Kidney (tissue), 14 donors: ENCODE data around the gene SSTR1. TPM values are rescaled to one million over a fixed set of nuclear protein-coding genes. Genes with fewer than 3 reads are reported as not detected.

Experiments used
- DNase-seq, 5 donors: peaks; one replicate each; pipeline ENCODE4 v3.0.0-alpha.2; 2013 to 2020
- FAIRE-seq: peaks from 2 replicates; lab custom pipeline; 2012; peaks lifted over from hg19 to GRCh38; lab: Jason Lieb, UNC
- H3K27ac ChIP-seq, 2 donors: one replicate each; pipeline ENCODE4 v1.7.0; 2013; ENCODE audit warnings: low read depth in 2 of 2, low read length in 2 of 2, inconsistent platforms in 1 of 2
- H3K27me3 ChIP-seq: one replicate; pipeline ENCODE4 v1.7.1; 2013; ENCODE audit warnings: low read length, inconsistent platforms; ENCODE audit not compliant: control insufficient read depth, insufficient read depth
- H3K36me3 ChIP-seq, 3 donors: one replicate each; pipeline versions ENCODE4 v1.7.0 to v1.7.1; 2013; ENCODE audit warnings: low read length in 3 of 3, control low read depth in 1 of 3, inconsistent platforms in 1 of 3; ENCODE audit not compliant: insufficient read depth in 3 of 3, control insufficient read depth in 2 of 3
- H3K4me1 ChIP-seq, 3 donors: one replicate each; pipeline versions ENCODE4 v1.7.0 to v1.7.1; 2013; ENCODE audit warnings: low read length in 3 of 3, inconsistent platforms in 1 of 3, low read depth in 1 of 3; ENCODE audit not compliant: control insufficient read depth in 2 of 3, insufficient read depth in 2 of 3
- H3K4me3 ChIP-seq, 3 donors: one replicate each; pipeline versions ENCODE4 v1.7.0 to v1.8.1; 2013; ENCODE audit warnings: low read length in 3 of 3, control low read depth in 1 of 3, inconsistent platforms in 1 of 3
- H3K9ac ChIP-seq, 3 donors: one replicate each; pipeline versions ENCODE4 v1.7.0 to v1.7.1; 2013; ENCODE audit warnings: low read length in 3 of 3, control low read depth in 1 of 3, inconsistent platforms in 1 of 3
- H3K9me3 ChIP-seq, 3 donors: one replicate each; pipeline versions ENCODE4 v1.7.0 to v1.7.1; 2013; ENCODE audit warnings: low read length in 3 of 3, control low read depth in 1 of 3, inconsistent platforms in 1 of 3; ENCODE audit not compliant: control insufficient read depth in 2 of 3, insufficient read depth in 1 of 3
- CTCF ChIP-seq: IDR thresholded peaks from 3 replicates; pipeline ENCODE4 v1.5.1; 2012; ENCODE audit warnings: mild to moderate bottlenecking, moderate library complexity, borderline replicate concordance; ENCODE audit not compliant: insufficient read depth; ENCODE audit errors: extremely low read depth
- intact Hi-C: fragments of 100-400 bp; cut with DNase I; formaldehyde crosslinking; loops from one replicate; pipeline ENCODE4 v1.11.1; 2022
- polyA plus RNA-seq: library from polyadenylated mRNA; stranded (reverse); fragments of 350-450 nt; fragmentation: Illumina TruSeq; extraction: RNeasy Lipid Tissue Mini Kit (QIAGEN cat#74804); gene quantifications from one replicate; pipeline ENCODE4 v1.2.3, GENCODE V29; 2014; ENCODE audit warnings: low read depth, low replicate concordance; ENCODE audit not compliant: insufficient read depth
- total RNA-seq: library from RNA; stranded (reverse); fragmentation: NEBNext Ultra II Directional; extraction: Animal tissue kit (Norgen Biotek cat#: 25700); gene quantifications from one replicate; pipeline ENCODE4 v1.2.1, GENCODE V29; 2021
- donor health status: control.
- donor health status: control.
- donor health status: control.
- donor health status: control.
- donor health status: control.
- donor health status: DM: yes; HTN: yes; CAD: no.
- donor health status: Normal renal cell carcinoma (clear cell type).

Gene SSTR1
- total and polyA plus RNA-seq, 2 donors from 2014 or later: 1.3 to 4.0 TPM

DNA sequence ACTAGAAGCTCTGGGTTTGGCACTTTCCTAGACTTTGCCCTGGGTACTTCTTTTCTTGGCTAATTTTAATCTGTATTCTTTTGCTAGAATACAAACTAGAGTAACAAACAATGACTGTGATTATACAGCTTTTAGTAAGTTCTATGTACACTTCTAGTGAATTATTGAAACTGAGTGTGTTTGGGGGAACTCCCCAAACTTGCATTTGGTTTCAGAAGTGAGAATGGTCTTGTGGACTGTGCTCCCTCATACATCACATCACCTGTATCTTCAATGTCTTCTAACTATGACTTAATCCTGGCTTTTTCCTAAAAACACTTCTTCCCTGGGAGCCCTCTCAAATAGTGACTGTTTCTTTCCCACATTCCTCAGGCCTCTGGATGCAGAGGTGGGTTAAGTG lies 23.6 kb upstream of the SSTR1 start:
- no peak overlapping the region for H3K4me3 ChIP-seq
- no peak overlapping the region for H3K9ac ChIP-seq
- DNase-seq (no peak), FAIRE-seq (no peak)
- no peaks in the 10 kb centered on the region for H3K27me3 ChIP-seq
- H3K4me1 ChIP-seq: no peaks in the 10 kb centered on the region
- no peak for TF ChIP-seq CTCF
- H3K27ac ChIP-seq: no peak overlapping the region
- no peaks in the 10 kb centered on the region for H3K9me3 ChIP-seq
- no peaks in the 10 kb centered on the region for H3K36me3 ChIP-seq
- intact Hi-C loops: no loop called here

DNA sequence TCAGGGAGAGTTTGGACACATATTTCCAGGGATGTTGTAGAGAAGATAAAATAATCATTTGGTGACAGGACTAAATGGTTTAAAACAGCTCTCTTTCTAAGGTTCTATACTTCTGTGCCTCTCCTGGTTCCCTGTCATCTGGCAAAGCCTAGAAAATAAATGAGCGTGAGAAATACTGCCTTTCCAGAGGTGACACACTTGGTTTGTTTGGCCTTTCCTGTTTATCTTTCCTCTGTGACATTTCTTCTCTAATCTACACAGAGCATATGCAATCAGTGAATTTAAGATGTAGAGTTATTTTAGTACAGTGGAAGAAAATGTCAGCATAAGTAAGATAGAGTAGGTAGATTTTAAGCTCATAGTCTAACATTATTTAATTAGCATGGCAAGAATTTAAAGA lies 22.0 kb upstream of the SSTR1 start:
- Histone ChIP-seq H3K36me3 (no peaks in the 10 kb centered on the region), H3K27me3 (no peaks in the 10 kb centered on the region), H3K9me3 (no peaks in the 10 kb centered on the region), H3K4me3 (no peak overlapping the region), H3K4me1 (no peaks in the 10 kb centered on the region), H3K27ac (no peak overlapping the region), H3K9ac (no peak overlapping the region)
- DNase-seq: peak in 1 of 5 donors; percentile 21
- no peak for FAIRE-seq
- intact Hi-C loops: no loop called here
- TF ChIP-seq CTCF: no peak

DNA sequence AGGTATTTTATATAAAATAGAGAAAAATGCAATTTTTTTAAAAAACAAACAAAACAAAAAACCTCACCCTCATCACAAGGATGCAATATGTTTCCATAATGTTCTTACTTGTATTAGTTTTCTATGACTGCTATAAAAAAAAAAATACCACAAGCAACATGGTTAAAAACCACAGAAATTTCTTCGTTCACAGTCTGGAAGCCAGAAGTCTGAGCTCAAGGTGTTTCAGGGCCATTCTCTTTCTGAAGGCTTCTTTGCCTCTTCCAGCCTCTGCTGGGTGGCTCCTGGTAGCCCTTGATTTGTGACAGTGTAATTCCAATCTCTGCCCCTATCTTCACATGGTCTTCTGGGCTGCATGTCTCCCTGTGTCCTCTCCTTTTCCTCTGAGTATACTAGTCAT lies 21.5 kb upstream of the SSTR1 start:
- no peak for DNase-seq
- FAIRE-seq: no peak
- Histone ChIP-seq H3K9ac (no peak overlapping the region), H3K4me3 (no peak overlapping the region), H3K27me3 (no peaks in the 10 kb centered on the region), H3K27ac (no peak overlapping the region), H3K36me3 (no peaks in the 10 kb centered on the region), H3K4me1 (no peaks in the 10 kb centered on the region), H3K9me3 (no peaks in the 10 kb centered on the region)
- no peak for TF ChIP-seq CTCF
- intact Hi-C loops: no loop called here

GRCh38 chr14:38187528-38187927 lies 20.2 kb upstream of the SSTR1 start:
- Histone ChIP-seq H3K36me3 (no peaks in the 10 kb centered on the region), H3K27ac (no peak overlapping the region), H3K9me3 (no peaks in the 10 kb centered on the region), H3K27me3 (no peaks in the 10 kb centered on the region), H3K4me1 (no peaks in the 10 kb centered on the region), H3K9ac (no peak overlapping the region), H3K4me3 (no peak overlapping the region)
- no peak for DNase-seq
- FAIRE-seq: no peak
- intact Hi-C loops: no loop called here
- no peak for TF ChIP-seq CTCF
